ENCODE measurements around the gene MRPS18C.
"Not testable (repeated sequence)": the region's sequence is repeated elsewhere in the genome, so short reads cannot be mapped to it uniquely, and the experiment has no call there.

MRPS18C gene

GRCh38 chr4:83455281-83456183 lies at the start of gene MRPS18C, which contains the start of gene HELQ:
Gene MRPS18C, plus strand, starts transcription at chr4:83456058. Its CDS starts 20 bp downstream, at chr4:83456078.
Gene HELQ, minus strand, starts transcription at chr4:83455823. Its CDS starts 130 bp downstream, at chr4:83455693.
- peak; percentile 97 for DNase-seq (ENCODE audit: low spot score)

- no peak for DNase-seq (ENCODE audit: low spot score)
Observed at GRCh38 chr4:83408908-83409307, 47.0 kb upstream of the MRPS18C start.

DNA sequence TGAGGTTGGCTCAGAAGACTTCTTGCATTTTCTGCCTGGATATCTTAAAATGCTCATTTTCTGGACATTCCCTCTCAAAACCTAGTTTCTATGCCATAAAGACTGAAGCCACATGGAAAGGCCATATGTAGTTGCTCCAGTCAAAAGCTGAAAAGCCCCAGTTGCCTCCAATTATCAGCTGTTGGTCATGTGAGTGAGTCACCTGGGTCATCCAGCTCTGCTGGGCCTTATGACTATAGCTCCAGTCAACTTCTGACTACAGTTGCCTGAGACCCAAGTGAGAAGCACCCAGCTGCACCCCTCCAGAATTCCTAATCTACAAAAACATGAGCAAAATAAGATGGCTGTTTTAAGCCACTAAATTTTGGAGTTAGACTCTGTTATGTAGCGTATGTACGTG lies 42.2 kb upstream of the MRPS18C start:
- no peak for DNase-seq (ENCODE audit: low spot score)

DNA sequence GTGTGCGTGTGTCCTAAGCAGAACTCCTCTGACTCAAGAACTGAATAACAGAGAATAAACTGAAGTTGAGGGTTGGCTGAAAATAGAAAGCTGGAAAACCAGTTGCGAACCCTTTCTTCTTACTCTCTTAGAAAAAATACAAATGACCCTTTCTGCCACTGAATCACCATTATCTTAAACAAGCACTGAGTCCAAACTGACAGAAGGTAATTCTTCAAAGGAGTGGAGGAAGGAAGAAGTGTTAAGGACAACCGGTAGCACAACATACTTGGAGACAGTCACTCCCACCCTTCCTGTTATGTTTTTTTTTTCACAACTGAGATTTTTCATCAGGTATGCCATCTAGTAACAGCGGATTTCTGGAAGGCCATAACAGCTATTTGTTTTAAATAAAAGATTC lies 38.3 kb upstream of the MRPS18C start:
- DNase-seq (ENCODE audit: low spot score) = no peak

- DNase-seq (ENCODE audit: low spot score) = no peak
Observed at GRCh38 chr4:83418211-83418610, 37.6 kb upstream of the MRPS18C start.

DNA sequence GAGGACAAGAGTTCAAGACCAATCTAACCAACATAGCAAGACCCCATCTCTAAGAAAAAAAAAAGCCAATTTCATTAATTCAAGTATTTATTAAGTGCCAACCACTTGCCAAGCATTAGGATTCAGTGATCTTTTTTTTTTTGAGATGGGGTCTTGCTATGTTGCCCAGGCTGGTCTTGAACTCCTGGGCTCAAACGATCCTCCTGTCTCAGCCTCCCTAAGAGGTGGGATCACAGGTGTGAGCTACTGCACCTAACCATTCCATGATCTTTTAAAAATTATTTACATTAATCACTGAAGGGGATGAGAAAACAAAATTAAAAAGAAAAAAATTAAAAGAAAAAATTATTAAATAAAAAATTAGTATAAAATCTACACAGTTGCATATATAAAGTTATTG lies 24.7 kb upstream of the MRPS18C start:
- no peak for DNase-seq (ENCODE audit: low spot score)

DNA sequence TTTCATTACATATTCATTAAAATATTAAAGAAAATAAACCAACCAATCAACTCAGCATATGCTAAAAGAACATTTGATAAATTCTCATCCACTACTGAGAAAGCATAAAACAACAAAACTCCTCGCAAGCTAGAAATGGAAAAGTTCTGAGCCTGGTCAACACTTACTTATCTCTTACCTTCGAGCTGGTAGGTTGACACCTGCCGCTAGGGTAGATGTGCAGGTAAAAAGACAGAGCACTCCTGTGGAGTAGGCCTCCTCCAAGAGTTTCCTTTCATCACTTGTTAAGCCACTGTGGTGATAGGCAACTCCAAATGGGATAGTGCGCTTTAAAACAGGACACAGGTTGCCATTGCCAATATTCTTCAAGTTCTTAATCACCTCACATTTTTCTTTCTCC lies 19.2 kb upstream of the MRPS18C start:
- no peak for DNase-seq (ENCODE audit: low spot score)

GRCh38 chr4:83438719-83439118 lies 17.1 kb upstream of the MRPS18C start:
- no peak for DNase-seq (ENCODE audit: low spot score)

DNA sequence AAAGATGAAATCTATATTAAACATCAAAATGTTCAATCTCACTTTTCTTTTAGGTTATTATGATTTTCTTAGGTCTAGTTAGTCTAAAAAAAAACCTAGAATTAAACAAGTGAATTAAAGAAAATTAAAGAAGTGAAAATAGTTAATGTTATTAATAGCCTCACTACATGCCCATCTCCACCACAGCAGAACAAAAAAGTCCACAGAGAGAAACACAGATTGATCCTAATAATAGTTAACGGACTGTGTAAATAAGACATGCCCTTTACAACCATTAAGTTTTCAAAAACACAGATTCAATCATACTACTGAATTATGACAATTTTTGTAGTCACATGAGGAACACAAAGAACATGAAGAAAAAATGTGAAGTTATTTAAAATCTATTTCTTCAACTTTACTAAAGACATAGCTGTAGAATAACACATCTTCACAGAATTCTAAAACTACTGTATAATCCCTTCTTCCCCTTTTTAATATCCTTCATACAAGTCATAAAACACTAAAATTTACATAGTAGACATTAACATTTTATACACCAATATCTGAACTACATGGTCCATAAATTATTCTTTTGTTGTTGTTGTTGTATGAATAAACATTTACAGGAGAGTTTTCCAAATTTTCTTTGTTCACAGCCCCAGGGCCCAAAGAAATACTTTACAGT lies 15.6 kb upstream of the MRPS18C start:
- no peak for DNase-seq (ENCODE audit: low spot score)

GRCh38 chr4:83440899-83441298 lies 15.0 kb upstream of the MRPS18C start:
- no peak for DNase-seq (ENCODE audit: low spot score)

GRCh38 chr4:83449009-83449408 lies 6.8 kb upstream of the MRPS18C start:
- DNase-seq (ENCODE audit: low spot score) = no peak

DNA sequence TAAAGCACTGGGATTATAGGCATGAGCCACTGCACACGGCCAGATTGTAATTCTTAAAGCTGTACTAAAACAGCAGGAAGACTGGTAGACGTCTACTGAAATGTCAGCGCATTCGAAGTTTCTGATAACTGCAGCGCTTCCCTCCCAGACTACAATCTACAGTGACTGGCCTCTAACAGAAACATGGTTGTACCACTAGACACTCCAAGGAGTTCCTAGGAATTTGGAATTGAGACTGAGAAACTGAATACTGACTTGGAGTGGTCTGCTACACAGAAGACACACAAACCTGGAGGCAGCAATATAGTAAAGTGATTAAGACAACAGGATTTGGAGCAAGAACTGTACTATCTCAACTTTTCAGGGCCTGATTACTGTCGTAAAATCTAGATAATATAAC lies 1.2 kb upstream of the MRPS18C start:
- DNase-seq (ENCODE audit: low spot score) = no peak

DNA sequence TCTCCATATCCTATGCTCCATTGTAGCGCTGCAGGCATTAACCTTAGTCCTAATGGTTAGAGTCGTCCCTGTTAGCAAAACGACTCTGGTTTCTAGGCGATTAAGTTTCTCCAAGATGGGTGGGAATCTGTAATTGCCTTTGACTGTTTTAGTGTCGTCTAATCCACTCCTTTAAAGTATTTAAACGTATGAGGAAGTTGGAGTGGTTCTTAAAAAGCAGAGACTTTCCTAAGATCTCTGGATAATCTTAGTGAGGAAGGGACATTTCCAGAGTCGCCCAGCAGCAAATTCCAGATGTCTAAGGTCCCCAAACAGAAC lies 285 bp downstream of the MRPS18C start:
- DNase-seq (ENCODE audit: low spot score) = no peak

DNA sequence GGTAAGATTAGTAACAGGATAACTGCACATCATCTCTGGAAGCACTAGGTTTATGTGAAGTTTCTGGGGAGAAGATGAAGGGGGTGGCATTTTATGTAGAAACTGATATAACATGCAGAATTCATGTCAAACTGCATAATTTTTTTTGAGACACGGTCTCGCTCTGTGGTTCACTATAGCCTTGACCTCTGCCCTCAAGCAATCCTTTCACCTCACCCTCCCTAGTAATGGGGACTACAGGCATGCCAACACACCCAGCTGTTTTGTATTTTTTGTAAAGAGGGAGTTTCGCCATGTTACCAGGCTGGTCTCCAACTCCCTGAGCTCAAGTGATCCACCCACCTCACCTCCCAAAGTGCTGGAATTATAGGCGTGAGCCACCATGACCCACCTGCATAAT lies 17.6 kb downstream of the MRPS18C start:
- no peak for DNase-seq (ENCODE audit: low spot score)

DNA sequence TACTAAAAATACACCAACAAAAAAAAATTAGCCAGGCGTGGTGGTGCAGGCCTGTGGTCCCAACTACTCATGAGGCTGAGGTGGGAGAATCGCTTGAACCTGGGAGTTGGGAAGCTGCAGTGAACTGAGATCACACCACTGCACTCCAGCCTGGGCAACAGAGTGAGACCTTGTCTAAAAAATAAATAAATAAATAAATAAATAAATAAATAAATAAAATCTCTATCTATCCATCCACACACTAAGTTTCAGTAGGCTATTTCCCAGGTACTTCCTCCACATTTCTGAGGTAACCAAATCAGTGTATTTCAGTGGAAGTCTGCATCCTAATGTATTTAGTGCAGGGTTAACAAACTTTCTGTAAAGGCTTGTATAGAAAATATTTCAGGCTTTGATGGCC lies 18.1 kb downstream of the MRPS18C start:
- DNase-seq (ENCODE audit: low spot score) = no peak

GRCh38 chr4:83484500-83485461 lies 28.9 kb downstream of the MRPS18C start, which contains the start of gene ABRAXAS1:
Gene ABRAXAS1, minus strand, starts transcription at chr4:83485100. Its CDS starts 28 bp downstream, at chr4:83485072.
- DNase-seq (ENCODE audit: low spot score) = peak; percentile 93

- DNase-seq (ENCODE audit: low spot score) = no peak
Observed at GRCh38 chr4:83486457-83487129, 30.7 kb downstream of the MRPS18C start.

GRCh38 chr4:83489711-83490326 lies 34.0 kb downstream of the MRPS18C start:
- no peak for DNase-seq (ENCODE audit: low spot score)

GRCh38 chr4:83490876-83491450 lies 35.1 kb downstream of the MRPS18C start:
- peak; percentile 29 for DNase-seq (ENCODE audit: low spot score)

GRCh38 chr4:83496085-83496917 lies 40.4 kb downstream of the MRPS18C start:
- not testable (repeated sequence) for DNase-seq (ENCODE audit: low spot score)
